Epithelial cell of esophagus (primary cell): Measurements from ENCODE around the gene MYO1A.

Experiments used
- DNase-seq: peaks from one replicate; pipeline ENCODE4 v3.0.0; 2010; ENCODE audit warnings: low read depth
- H3K4me3 ChIP-seq: 2 replicates; pipeline ENCODE4 v1.5.1; 2011; ENCODE audit warnings: mild to moderate bottlenecking, low read length, control low read depth
- CTCF ChIP-seq: IDR thresholded peaks from 2 replicates; pipeline ENCODE4 v1.5.1; 2011; ENCODE audit warnings: low read depth, mild to moderate bottlenecking, low read length, control low read depth, inconsistent platforms; ENCODE audit not compliant: insufficient read depth; ENCODE audit errors: missing control alignments

Gene MYO1A

GRCh38 chr12:56995930-56996496 lies 53.9 kb downstream of the MYO1A start:
- DNase-seq = no peak
- TF ChIP-seq CTCF = no peak
- no peak overlapping the region for H3K4me3 ChIP-seq

- no peak for DNase-seq
- no peak for TF ChIP-seq CTCF
- no peak overlapping the region for H3K4me3 ChIP-seq
Observed at GRCh38 chr12:56995201-56995929, 54.6 kb downstream of the MYO1A start.

- no peak overlapping the region for H3K4me3 ChIP-seq
- TF ChIP-seq CTCF = no peak
Observed at GRCh38 chr12:56994231-56994746, 55.6 kb downstream of the MYO1A start.

GRCh38 chr12:56993346-56993745 lies 56.6 kb downstream of the MYO1A start:
- H3K4me3 ChIP-seq = no peak overlapping the region
- no peak for DNase-seq
- no peak for TF ChIP-seq CTCF

More at GRCh38 chr12:56994231-56994746, 55.6 kb downstream of the MYO1A start:
- DNase-seq = no peak

- no peak for DNase-seq
- H3K4me3 ChIP-seq = no peak overlapping the region
- TF ChIP-seq CTCF = no peak
Observed at GRCh38 chr12:56991319-56992246, 58.3 kb downstream of the MYO1A start.

- no peak overlapping the region for H3K4me3 ChIP-seq
- DNase-seq = no peak
- no peak for TF ChIP-seq CTCF
Observed at GRCh38 chr12:56990648-56991318, 59.1 kb downstream of the MYO1A start.
